H1 (cell line): Measurements from ENCODE around the gene PLXNA4. TPM values are rescaled to one million over a fixed set of nuclear protein-coding genes. Genes with fewer than 3 reads are reported as not detected.

Experiments used
- ATF2 ChIP-seq: IDR thresholded peaks from 2 replicates; pipeline ENCODE4 v1.6.1; 2012; ENCODE audit warnings: low read length, inconsistent platforms
- E2F6 ChIP-seq: IDR thresholded peaks from 2 replicates; pipeline ENCODE4 v1.6.1; 2012; ENCODE audit warnings: inconsistent platforms
- EZH2 ChIP-seq: fragments of 200-600 bp; sonication (generic); IDR thresholded peaks from 2 replicates; pipeline ENCODE4 v1.7.1; 2012; ENCODE audit warnings: low read depth, mild to moderate bottlenecking, moderate library complexity, low read length, inconsistent platforms; ENCODE audit not compliant: severe bottlenecking
- RNF2 ChIP-seq: fragments of 200-900, 300-1000 bp; sonication (generic); IDR thresholded peaks from 2 replicates; pipeline ENCODE4 v1.7.1; 2016; ENCODE audit warnings: borderline replicate concordance, low read depth, mild to moderate bottlenecking, antibody characterized with exemption, low read length; ENCODE audit not compliant: poor library complexity, severe bottlenecking; ENCODE audit errors: missing control alignments
- SUZ12 ChIP-seq: fragments of 200-600 bp; sonication (generic); IDR thresholded peaks from 2 replicates; pipeline ENCODE4 v1.6.1; 2012; ENCODE audit warnings: mild to moderate bottlenecking, inconsistent platforms, low read length, moderate library complexity, mixed read lengths
- polyA plus RNA-seq, 7 experiments: library from polyadenylated mRNA; depleted of rRNA in 3 of 7; stranded (reverse) in 5 of 7; unstranded in 2 of 7; fragments of >200 nt in 5 of 7; fragments of 200-250 nt in 2 of 7; gene quantifications; 1 replicate in 5 of 7; 2 replicates in 1 of 7; 4 replicates in 1 of 7; pipeline versions ENCODE4 v1.2.1 to v1.2.3, GENCODE V29; 2011 to 2013; ENCODE audit warnings: missing spikeins in 2 of 7, mixed read lengths in 2 of 7
- total RNA-seq: library from RNA; stranded (reverse); fragmentation: NEBNext Ultra II Directional; extraction: Animal tissue kit (Norgen Biotek cat#: 25700); gene quantifications from 2 replicates; pipeline ENCODE4 v1.2.1, GENCODE V29; 2021

Gene PLXNA4
- total and polyA plus RNA-seq, 2 of the 8 experiments (the other 6 are each of a cell fraction or from before 2014, with no cell fraction given) = 0.76 to 0.79 TPM

GRCh38 chr7:132575982-132576720 is at the start of gene PLXNA4 (continued):
- TF ChIP-seq E2F6 = peak; percentile 54; the same call in 1 of the 2 replicates
- peak; percentile 98 for TF ChIP-seq EZH2
- no peak for TF ChIP-seq ATF2
- TF ChIP-seq SUZ12 = peak; percentile 98
- TF ChIP-seq RNF2 = peak; percentile 49
